Suprapubic skin (tissue), 3 donors: Measurements from ENCODE around the gene GLS2.
"Not testable (repeated sequence)": the region's sequence is repeated elsewhere in the genome, so short reads cannot be mapped to it uniquely, and the experiment has no call there.

ENCODE experiments used
- POLR2AphosphoS5 ChIP-seq, 3 donors: sonication (generic); formaldehyde crosslinking; IDR thresholded peaks; one replicate each; pipeline ENCODE4 v1.6.1; 2017; ENCODE audit warnings: antibody characterized with exemption in 3 of 3
- TF ChIP-seq, protein P1 (sequence below), 2 donors: fragments of 200-600 bp in 1 of 2; fragments of 450-650 bp in 1 of 2; sonication (generic) in 1 of 2; IDR thresholded peaks; one replicate each; pipeline ENCODE4 v1.5.1; 2016 to 2019; ENCODE audit warnings: antibody characterized with exemption in 2 of 2, mild to moderate bottlenecking in 1 of 2, moderate library complexity in 1 of 2

DNA sequence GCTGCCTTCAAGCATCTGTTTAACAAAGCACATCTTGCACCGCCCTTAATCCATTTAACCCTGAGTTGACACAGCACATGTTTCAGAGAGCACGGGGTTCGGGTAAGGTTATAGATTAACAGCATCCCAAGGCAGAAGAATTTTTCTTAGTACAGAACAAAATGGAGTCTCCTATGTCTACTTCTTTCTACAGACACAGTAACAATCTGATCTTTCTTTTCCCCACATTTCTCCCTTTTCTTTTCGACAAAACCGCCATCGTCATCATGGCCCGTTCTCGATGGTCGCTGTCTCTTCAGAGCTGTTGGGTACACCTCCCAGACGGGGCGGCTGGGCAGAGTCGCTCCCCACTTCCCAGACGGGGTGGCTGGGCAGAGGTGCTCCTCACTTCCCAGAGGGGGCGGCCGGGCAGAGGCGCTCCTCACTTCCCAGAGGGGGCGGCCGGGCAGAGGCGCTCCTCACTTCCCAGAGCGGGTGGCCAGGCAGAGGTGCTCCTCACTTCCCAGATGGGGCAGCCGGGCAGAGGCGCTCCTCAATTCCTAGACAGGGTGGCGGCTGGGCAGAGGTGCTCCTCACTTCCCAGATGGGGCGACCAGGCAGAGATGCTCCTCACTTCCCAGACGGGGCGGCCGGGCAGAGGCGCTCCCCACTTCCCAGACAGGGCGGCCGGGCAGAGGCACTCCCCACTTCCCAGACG, 5.6 kb upstream of the GLS2 start:
- TF ChIP-seq POLR2AphosphoS5 (IDR thresholded peaks at IDR 0.05): not testable (repeated sequence)
- TF ChIP-seq, protein P1, sequence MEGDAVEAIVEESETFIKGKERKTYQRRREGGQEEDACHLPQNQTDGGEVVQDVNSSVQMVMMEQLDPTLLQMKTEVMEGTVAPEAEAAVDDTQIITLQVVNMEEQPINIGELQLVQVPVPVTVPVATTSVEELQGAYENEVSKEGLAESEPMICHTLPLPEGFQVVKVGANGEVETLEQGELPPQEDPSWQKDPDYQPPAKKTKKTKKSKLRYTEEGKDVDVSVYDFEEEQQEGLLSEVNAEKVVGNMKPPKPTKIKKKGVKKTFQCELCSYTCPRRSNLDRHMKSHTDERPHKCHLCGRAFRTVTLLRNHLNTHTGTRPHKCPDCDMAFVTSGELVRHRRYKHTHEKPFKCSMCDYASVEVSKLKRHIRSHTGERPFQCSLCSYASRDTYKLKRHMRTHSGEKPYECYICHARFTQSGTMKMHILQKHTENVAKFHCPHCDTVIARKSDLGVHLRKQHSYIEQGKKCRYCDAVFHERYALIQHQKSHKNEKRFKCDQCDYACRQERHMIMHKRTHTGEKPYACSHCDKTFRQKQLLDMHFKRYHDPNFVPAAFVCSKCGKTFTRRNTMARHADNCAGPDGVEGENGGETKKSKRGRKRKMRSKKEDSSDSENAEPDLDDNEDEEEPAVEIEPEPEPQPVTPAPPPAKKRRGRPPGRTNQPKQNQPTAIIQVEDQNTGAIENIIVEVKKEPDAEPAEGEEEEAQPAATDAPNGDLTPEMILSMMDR (IDR thresholded peaks at IDR 0.05): not testable (repeated sequence)
